Fibroblast of skin of left quadriceps (primary cell): ENCODE results near the gene SPATA6L.

Experiments used
- DNase-seq, 2 experiments: peaks; one replicate each; pipeline ENCODE4 v3.0.0-alpha.2; 2013; ENCODE audit warnings: low read depth in 2 of 2

The SPATA6L gene

GRCh38 chr9:4550777-4551484, 115.3 kb downstream of the SPATA6L start:
- DNase-seq, result no peak

- DNase-seq, result no peak
Measured at GRCh38 chr9:4549751-4550295, 116.5 kb downstream of the SPATA6L start.

- DNase-seq, result no peak
Measured at GRCh38 chr9:4548811-4549725, 117.2 kb downstream of the SPATA6L start.
